Measurements from ENCODE around the gene PILRB.

Gene PILRB

GRCh38 chr7:100401811-100402210 lies 43.9 kb downstream of the PILRB start:
- FAIRE-seq (no peak), DNase-seq (ENCODE audit: insufficient read length) (no peak)
- no peak for TF ChIP-seq POLR2A (IDR thresholded peaks at IDR 0.05; ENCODE audit: low read depth, low read length)
- no peak for TF ChIP-seq POLR2AphosphoS5 (IDR thresholded peaks at IDR 0.05; ENCODE audit: low read depth, low read length)
- no peak for TF ChIP-seq TAF1 (IDR thresholded peaks at IDR 0.05; ENCODE audit: borderline replicate concordance, low read depth, low read length)

GRCh38 chr7:100402241-100402640 lies 44.3 kb downstream of the PILRB start:
- FAIRE-seq (no peak), DNase-seq (ENCODE audit: insufficient read length) (no peak)
- TF ChIP-seq TAF1 (IDR thresholded peaks at IDR 0.05; ENCODE audit: borderline replicate concordance, low read depth, low read length) = no peak
- no peak for TF ChIP-seq POLR2A (IDR thresholded peaks at IDR 0.05; ENCODE audit: low read depth, low read length)
- no peak for TF ChIP-seq POLR2AphosphoS5 (IDR thresholded peaks at IDR 0.05; ENCODE audit: low read depth, low read length)

- DNase-seq (ENCODE audit: insufficient read length) = no peak
- FAIRE-seq = no peak
- TF ChIP-seq TAF1 (IDR thresholded peaks at IDR 0.05; ENCODE audit: borderline replicate concordance, low read depth, low read length) = no peak
- TF ChIP-seq POLR2AphosphoS5 (IDR thresholded peaks at IDR 0.05; ENCODE audit: low read depth, low read length) = no peak
- no peak for TF ChIP-seq POLR2A (IDR thresholded peaks at IDR 0.05; ENCODE audit: low read depth, low read length)
Observed at GRCh38 chr7:100406767-100407166, 48.9 kb downstream of the PILRB start.

GRCh38 chr7:100407285-100408180 lies 49.6 kb downstream of the PILRB start:
- DNase-seq (ENCODE audit: insufficient read length) (no peak), FAIRE-seq (peak; percentile 48)
- no peak for TF ChIP-seq TAF1 (IDR thresholded peaks at IDR 0.05; ENCODE audit: borderline replicate concordance, low read depth, low read length)
- no peak for TF ChIP-seq POLR2A (IDR thresholded peaks at IDR 0.05; ENCODE audit: low read depth, low read length)
- TF ChIP-seq POLR2AphosphoS5 (IDR thresholded peaks at IDR 0.05; ENCODE audit: low read depth, low read length) = no peak

GRCh38 chr7:100411101-100411500 lies 53.2 kb downstream of the PILRB start:
- TF ChIP-seq POLR2A (IDR thresholded peaks at IDR 0.05; ENCODE audit: low read depth, low read length) (no peak), POLR2AphosphoS5 (IDR thresholded peaks at IDR 0.05; ENCODE audit: low read depth, low read length) (no peak), TAF1 (IDR thresholded peaks at IDR 0.05; ENCODE audit: borderline replicate concordance, low read depth, low read length) (no peak)
- no peak for DNase-seq (ENCODE audit: insufficient read length)
- FAIRE-seq = no peak

GRCh38 chr7:100413346-100413745 lies 55.4 kb downstream of the PILRB start:
- DNase-seq (ENCODE audit: insufficient read length) = no peak
- no peak for FAIRE-seq
- TF ChIP-seq POLR2AphosphoS5 (IDR thresholded peaks at IDR 0.05; ENCODE audit: low read depth, low read length) (no peak), POLR2A (IDR thresholded peaks at IDR 0.05; ENCODE audit: low read depth, low read length) (no peak), TAF1 (IDR thresholded peaks at IDR 0.05; ENCODE audit: borderline replicate concordance, low read depth, low read length) (no peak)

- no peak for DNase-seq (ENCODE audit: insufficient read length)
- TF ChIP-seq POLR2AphosphoS5 (IDR thresholded peaks at IDR 0.05; ENCODE audit: low read depth, low read length) (no peak), POLR2A (IDR thresholded peaks at IDR 0.05; ENCODE audit: low read depth, low read length) (no peak)
- FAIRE-seq = no peak
Observed at GRCh38 chr7:100413889-100414288, 56.0 kb downstream of the PILRB start.

- TF ChIP-seq TAF1 (IDR thresholded peaks at IDR 0.05; ENCODE audit: borderline replicate concordance, low read depth, low read length) = no peak
- TF ChIP-seq POLR2A (IDR thresholded peaks at IDR 0.05; ENCODE audit: low read depth, low read length) = no peak
- no peak for TF ChIP-seq POLR2AphosphoS5 (IDR thresholded peaks at IDR 0.05; ENCODE audit: low read depth, low read length)
- DNase-seq (ENCODE audit: insufficient read length) (no peak), FAIRE-seq (no peak)
Observed at GRCh38 chr7:100415448-100415847, 57.5 kb downstream of the PILRB start.

All from GM12892 (cell line).